Neural cell (in vitro differentiated cells): ENCODE results near the gene HLA-DPA1. TPM values are rescaled to one million over a fixed set of nuclear protein-coding genes. Genes with fewer than 3 reads are reported as not detected.

Source experiments
- H2AFZ ChIP-seq: fragments of 200-600, 300-800 bp; sonication (generic), shearing (Covaris generic); 2 replicates; pipeline ENCODE4 v1.6.0; 2014; ENCODE audit warnings: low read depth, mild to moderate bottlenecking, antibody characterized with exemption, low read length, moderate library complexity
- H3F3A ChIP-seq: fragments of 200-600 bp; shearing (Covaris generic); 2 replicates; pipeline ENCODE4 v1.6.1; 2016; ENCODE audit warnings: mild to moderate bottlenecking, moderate library complexity, mixed read lengths, antibody characterized with exemption, low read length; ENCODE audit not compliant: insufficient read depth, poor library complexity, severe bottlenecking
- H3K27ac ChIP-seq: fragments of 200-600, 300-800 bp; sonication (generic), shearing (Covaris generic); 2 replicates; pipeline ENCODE4 v1.5.1; 2014; ENCODE audit warnings: mild to moderate bottlenecking, low read length, moderate library complexity
- H3K27me3 ChIP-seq: fragments of 300-800, 200-600 bp; sonication (generic), shearing (Covaris generic); 2 replicates; pipeline ENCODE4 v1.6.0; 2014; ENCODE audit warnings: mild to moderate bottlenecking, low read depth, low read length, moderate library complexity; ENCODE audit not compliant: insufficient read depth
- H3K36me3 ChIP-seq: fragments of 300-800, 200-600 bp; sonication (generic), shearing (Covaris generic); 2 replicates; pipeline ENCODE4 v1.5.1; 2014; ENCODE audit warnings: mild to moderate bottlenecking, antibody characterized with exemption, low read length, moderate library complexity; ENCODE audit not compliant: insufficient read depth
- H3K4me2 ChIP-seq: fragments of 300-800, 200-600 bp; sonication (generic), shearing (Covaris generic); 2 replicates; pipeline ENCODE4 v1.6.0; 2014; ENCODE audit warnings: mild to moderate bottlenecking, low read length
- H3K4me3 ChIP-seq: fragments of 300-800, 200-600 bp; sonication (generic), shearing (Covaris generic); 2 replicates; pipeline ENCODE4 v1.5.1; 2014; ENCODE audit warnings: mild to moderate bottlenecking, low read length, moderate library complexity
- H3K79me2 ChIP-seq: fragments of 200-600 bp; shearing (Covaris generic); replicated peaks from 2 replicates; pipeline ENCODE4 v1.6.0; 2014; ENCODE audit warnings: mild to moderate bottlenecking, low read length, moderate library complexity; ENCODE audit not compliant: insufficient read depth
- H3K9ac ChIP-seq: fragments of 300-800, 200-600 bp; sonication (generic), shearing (Covaris generic); 2 replicates; pipeline ENCODE4 v1.6.1; 2016; ENCODE audit warnings: mild to moderate bottlenecking, low read length, mixed read lengths
- H3K9me2 ChIP-seq: fragments of 200-600 bp; shearing (Covaris generic); 2 replicates; pipeline ENCODE4 v1.6.1; 2016; ENCODE audit warnings: mild to moderate bottlenecking, low read length, mixed read lengths; ENCODE audit not compliant: insufficient read depth
- H3K9me3 ChIP-seq: fragments of 200-600, 300-800 bp; sonication (generic), shearing (Covaris generic); 2 replicates; pipeline ENCODE4 v1.6.1; 2016; ENCODE audit warnings: mild to moderate bottlenecking, mixed run types, low read length, moderate library complexity, mixed read lengths
- H4K20me1 ChIP-seq: fragments of 200-600 bp; shearing (Covaris generic); 2 replicates; pipeline ENCODE4 v1.6.1; 2016; ENCODE audit warnings: mild to moderate bottlenecking, mixed run types; ENCODE audit not compliant: insufficient read depth
- EZH2 ChIP-seq: fragments of 200-600, 300-800 bp; shearing (Covaris generic), sonication (generic); IDR thresholded peaks from 2 replicates; pipeline ENCODE4 v1.6.1; 2014; ENCODE audit warnings: antibody characterized with exemption, low read length, borderline replicate concordance, mild to moderate bottlenecking; ENCODE audit not compliant: insufficient read depth, poor library complexity, severe bottlenecking
- MXI1 ChIP-seq: fragments of 450-650 bp; conservative IDR thresholded peaks from 2 replicates; pipeline ENCODE4 v1.6.1; 2014; ENCODE audit warnings: antibody characterized with exemption, mild to moderate bottlenecking; ENCODE audit not compliant: poor library complexity, severe bottlenecking
- POLR2AphosphoS5 ChIP-seq: IDR thresholded peaks from 2 replicates; pipeline ENCODE4 v1.6.1; 2012
- RAD21 ChIP-seq: fragments of 450-650 bp; conservative IDR thresholded peaks from 2 replicates; pipeline ENCODE4 v1.6.1; 2014; ENCODE audit warnings: antibody characterized with exemption, mild to moderate bottlenecking, moderate library complexity
- SMC3 ChIP-seq: fragments of 450-650 bp; conservative IDR thresholded peaks from 2 replicates; pipeline ENCODE4 v1.6.1; 2014; ENCODE audit warnings: antibody characterized with exemption, mild to moderate bottlenecking, moderate library complexity; ENCODE audit not compliant: poor library complexity
- TAF1 ChIP-seq: IDR thresholded peaks from 2 replicates; pipeline ENCODE4 v1.6.1; 2012; ENCODE audit warnings: low read depth
- polyA plus RNA-seq: library from polyadenylated mRNA; depleted of rRNA; stranded (reverse); fragments of >200 nt; gene quantifications from 2 replicates; pipeline ENCODE4 v1.2.3, GENCODE V29; 2014
- TF ChIP-seq, protein P1 (sequence below): IDR thresholded peaks from 2 replicates; pipeline ENCODE4 v1.6.1; 2012; ENCODE audit warnings: borderline replicate concordance
- TF ChIP-seq, protein P2 (sequence below): fragments of 450-650 bp; IDR thresholded peaks from 2 replicates; pipeline ENCODE4 v1.5.1; 2014; ENCODE audit warnings: antibody characterized with exemption, mild to moderate bottlenecking, moderate library complexity; ENCODE audit not compliant: poor library complexity, severe bottlenecking

Gene HLA-DPA1
- polyA plus RNA-seq, 1 donor from 2014 or later = not detected

DNA sequence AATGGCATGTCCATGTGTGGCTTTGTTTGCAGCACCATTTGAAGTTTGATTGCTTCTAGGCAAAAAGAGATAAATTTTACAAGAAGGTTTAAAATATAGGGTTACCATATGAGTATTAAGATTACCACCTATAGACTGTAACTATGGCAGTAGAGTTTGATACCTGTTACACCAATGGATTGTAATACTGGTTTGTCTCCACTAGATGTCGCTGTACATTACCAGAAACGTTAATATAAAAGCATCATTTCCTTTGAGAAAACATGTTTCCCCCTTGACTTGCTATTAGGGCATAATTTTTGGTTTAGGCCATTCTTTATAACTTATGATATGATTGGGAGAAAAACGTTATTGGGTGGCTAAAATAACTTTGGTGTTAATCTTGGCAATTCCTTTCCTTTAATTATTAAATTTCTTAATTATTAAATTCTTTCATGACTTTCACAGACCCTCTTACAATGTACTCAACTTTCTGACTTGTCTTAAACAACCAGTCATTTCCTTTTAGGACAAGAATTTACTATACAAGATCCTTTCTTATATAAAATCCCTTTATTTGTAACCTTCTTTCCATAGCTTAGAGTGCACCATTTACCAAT is 45.2 kb upstream of the HLA-DPA1 start:
- Histone ChIP-seq H2AFZ (no peak overlapping the region), H3K79me2 (peaks cover 4% of the 10 kb centered on the region), H3K4me3 (peak overlapping the region; percentile 76), H4K20me1 (no peaks in the 10 kb centered on the region), H3K9me2 (no peaks in the 10 kb centered on the region), H3K9me3 (peaks cover 7% of the 10 kb centered on the region), H3K27ac (no peak overlapping the region), H3K4me2 (no peak overlapping the region), H3K36me3 (no peaks in the 10 kb centered on the region), H3K9ac (peak overlapping the region; percentile 73), H3K27me3 (peaks cover 5% of the 10 kb centered on the region), H3F3A (no peaks in the 10 kb centered on the region)
- TF ChIP-seq, protein P1, sequence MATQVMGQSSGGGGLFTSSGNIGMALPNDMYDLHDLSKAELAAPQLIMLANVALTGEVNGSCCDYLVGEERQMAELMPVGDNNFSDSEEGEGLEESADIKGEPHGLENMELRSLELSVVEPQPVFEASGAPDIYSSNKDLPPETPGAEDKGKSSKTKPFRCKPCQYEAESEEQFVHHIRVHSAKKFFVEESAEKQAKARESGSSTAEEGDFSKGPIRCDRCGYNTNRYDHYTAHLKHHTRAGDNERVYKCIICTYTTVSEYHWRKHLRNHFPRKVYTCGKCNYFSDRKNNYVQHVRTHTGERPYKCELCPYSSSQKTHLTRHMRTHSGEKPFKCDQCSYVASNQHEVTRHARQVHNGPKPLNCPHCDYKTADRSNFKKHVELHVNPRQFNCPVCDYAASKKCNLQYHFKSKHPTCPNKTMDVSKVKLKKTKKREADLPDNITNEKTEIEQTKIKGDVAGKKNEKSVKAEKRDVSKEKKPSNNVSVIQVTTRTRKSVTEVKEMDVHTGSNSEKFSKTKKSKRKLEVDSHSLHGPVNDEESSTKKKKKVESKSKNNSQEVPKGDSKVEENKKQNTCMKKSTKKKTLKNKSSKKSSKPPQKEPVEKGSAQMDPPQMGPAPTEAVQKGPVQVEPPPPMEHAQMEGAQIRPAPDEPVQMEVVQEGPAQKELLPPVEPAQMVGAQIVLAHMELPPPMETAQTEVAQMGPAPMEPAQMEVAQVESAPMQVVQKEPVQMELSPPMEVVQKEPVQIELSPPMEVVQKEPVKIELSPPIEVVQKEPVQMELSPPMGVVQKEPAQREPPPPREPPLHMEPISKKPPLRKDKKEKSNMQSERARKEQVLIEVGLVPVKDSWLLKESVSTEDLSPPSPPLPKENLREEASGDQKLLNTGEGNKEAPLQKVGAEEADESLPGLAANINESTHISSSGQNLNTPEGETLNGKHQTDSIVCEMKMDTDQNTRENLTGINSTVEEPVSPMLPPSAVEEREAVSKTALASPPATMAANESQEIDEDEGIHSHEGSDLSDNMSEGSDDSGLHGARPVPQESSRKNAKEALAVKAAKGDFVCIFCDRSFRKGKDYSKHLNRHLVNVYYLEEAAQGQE = no peak
- TF ChIP-seq POLR2AphosphoS5 (no peak), SMC3 (peak; percentile 82), RAD21 (peak; percentile 79), TAF1 (no peak)
- TF ChIP-seq, protein P2, sequence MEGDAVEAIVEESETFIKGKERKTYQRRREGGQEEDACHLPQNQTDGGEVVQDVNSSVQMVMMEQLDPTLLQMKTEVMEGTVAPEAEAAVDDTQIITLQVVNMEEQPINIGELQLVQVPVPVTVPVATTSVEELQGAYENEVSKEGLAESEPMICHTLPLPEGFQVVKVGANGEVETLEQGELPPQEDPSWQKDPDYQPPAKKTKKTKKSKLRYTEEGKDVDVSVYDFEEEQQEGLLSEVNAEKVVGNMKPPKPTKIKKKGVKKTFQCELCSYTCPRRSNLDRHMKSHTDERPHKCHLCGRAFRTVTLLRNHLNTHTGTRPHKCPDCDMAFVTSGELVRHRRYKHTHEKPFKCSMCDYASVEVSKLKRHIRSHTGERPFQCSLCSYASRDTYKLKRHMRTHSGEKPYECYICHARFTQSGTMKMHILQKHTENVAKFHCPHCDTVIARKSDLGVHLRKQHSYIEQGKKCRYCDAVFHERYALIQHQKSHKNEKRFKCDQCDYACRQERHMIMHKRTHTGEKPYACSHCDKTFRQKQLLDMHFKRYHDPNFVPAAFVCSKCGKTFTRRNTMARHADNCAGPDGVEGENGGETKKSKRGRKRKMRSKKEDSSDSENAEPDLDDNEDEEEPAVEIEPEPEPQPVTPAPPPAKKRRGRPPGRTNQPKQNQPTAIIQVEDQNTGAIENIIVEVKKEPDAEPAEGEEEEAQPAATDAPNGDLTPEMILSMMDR = peak; percentile 83

DNA sequence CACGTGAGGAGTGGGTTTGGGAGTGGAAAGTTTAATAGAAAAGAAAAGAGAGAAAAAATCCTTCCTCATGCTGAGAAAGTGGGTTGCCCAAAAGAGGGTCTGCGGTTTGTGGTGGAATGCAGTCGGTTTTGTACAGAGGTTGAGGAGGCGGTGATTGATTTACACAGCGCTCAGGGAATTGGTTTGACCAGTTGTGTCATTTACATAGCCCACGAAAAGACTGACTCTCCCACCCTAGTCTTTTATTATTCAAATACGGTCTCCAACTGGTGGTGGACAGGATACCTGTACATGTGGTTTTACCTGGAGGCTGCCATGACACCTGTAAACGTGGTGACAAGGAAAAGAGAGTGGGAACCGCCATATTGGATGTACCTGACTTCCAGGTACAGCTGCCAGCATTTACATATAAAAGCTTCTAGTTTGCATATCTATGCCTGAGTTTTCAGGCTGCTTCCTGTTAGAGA is 44.4 kb upstream of the HLA-DPA1 start:
- peaks cover under 1% of the 10 kb centered on the region for H3K9me3 ChIP-seq
- H3K9ac ChIP-seq = peak overlapping the region; percentile 73
- TF ChIP-seq MXI1 = peak; percentile 86
- TF ChIP-seq, protein P2 = no peak
- no peak for TF ChIP-seq EZH2
- no peak for TF ChIP-seq POLR2AphosphoS5
- H3K36me3 ChIP-seq = no peaks in the 10 kb centered on the region
- peak overlapping the region; percentile 13 for H2AFZ ChIP-seq
- peak overlapping the region; percentile 10 for H3K4me2 ChIP-seq
- peak overlapping the region; percentile 68 for H3K27ac ChIP-seq
- H3K9me2 ChIP-seq = no peaks in the 10 kb centered on the region
- H3K4me3 ChIP-seq = peak overlapping the region; percentile 76
- peaks cover 5% of the 10 kb centered on the region for H3K27me3 ChIP-seq
- H3F3A ChIP-seq = no peaks in the 10 kb centered on the region
- no peaks in the 10 kb centered on the region for H4K20me1 ChIP-seq
- H3K79me2 ChIP-seq = peaks cover 4% of the 10 kb centered on the region
